GM12878 (cell line): ENCODE results near the gene RNF166. TPM values are rescaled to one million over a fixed set of nuclear protein-coding genes. Genes with fewer than 3 reads are reported as not detected.
"Not testable (repeated sequence)": the region's sequence is repeated elsewhere in the genome, so short reads cannot be mapped to it uniquely, and the experiment has no call there.

Experiments
- ATAC-seq: fragments of 200-7000 bp; cut with Tn5 transposase; 3 replicates; pipeline ENCODE4 v1.9.1; 2020; ENCODE audit warnings: mild to moderate bottlenecking, moderate library complexity
- BruUV-seq: library from RNA; stranded (reverse); fragments of 400-500 nt; replicated peaks from 2 replicates; lab custom pipeline; 2021; lab: Mats Ljungman, UMichigan
- CTCF ChIA-PET: fragments of 300-600 bp; sonication (Branson Sonifier 250); formaldehyde crosslinking; extraction: SDS; loops from one replicate; lab custom pipeline; 2021; ENCODE audit warnings: inconsistent platforms; lab: Yijun Ruan, JAX
- POLR2A ChIA-PET: fragments of 350-600 bp; formaldehyde crosslinking; extraction: SDS; loops from one replicate; lab custom pipeline; 2021; ENCODE audit warnings: inconsistent platforms; lab: Charles Lee
- RAD21 ChIA-PET: fragments of 300-600 bp; sonication (Branson Sonifier 250); formaldehyde crosslinking; loops from one replicate; lab custom pipeline; 2023; ENCODE audit warnings: antibody characterized with exemption; ENCODE audit not compliant: unreplicated experiment; lab: Charles Lee
- SMC1A ChIA-PET: fragments of 300-600 bp; sonication (Branson Sonifier 250); formaldehyde crosslinking; loops from one replicate; lab custom pipeline; 2023; ENCODE audit not compliant: unreplicated experiment, uncharacterized antibody; lab: Charles Lee
- DNase-seq: peaks from one replicate; pipeline ENCODE4 v3.0.0-alpha.2; 2011; ENCODE audit warnings: low read depth, low spot score
- FAIRE-seq: peaks from 3 replicates; lab custom pipeline; 2011; peaks lifted over from hg19 to GRCh38; lab: Jason Lieb, UNC
- H2AFZ ChIP-seq: 2 replicates; pipeline ENCODE4 v1.6.0; 2011; ENCODE audit warnings: low read depth, low read length, control low read depth; ENCODE audit not compliant: control insufficient read depth
- H3K27ac ChIP-seq: 2 replicates; pipeline ENCODE4 v1.5.1; 2011; ENCODE audit warnings: control low read depth; ENCODE audit not compliant: control insufficient read depth, insufficient read depth
- H3K27me3 ChIP-seq, 2 experiments: replicated peaks in 1 of 2; 2 replicates each; pipeline versions ENCODE4 v1.6.0 to v1.6.1; 2011; ENCODE audit warnings: low read length in 1 of 2; ENCODE audit not compliant: control insufficient read depth in 2 of 2, insufficient read depth in 2 of 2
- H3K36me3 ChIP-seq, 2 experiments: 2 replicates each; pipeline ENCODE4 v1.5.1; 2011; ENCODE audit warnings: low read length in 1 of 2; ENCODE audit not compliant: control insufficient read depth in 2 of 2, insufficient read depth in 2 of 2
- H3K4me1 ChIP-seq: 2 replicates; pipeline ENCODE4 v1.6.1; 2011; ENCODE audit warnings: mild to moderate bottlenecking, low read length, moderate library complexity, mixed read lengths; ENCODE audit not compliant: control insufficient read depth, insufficient read depth
- H3K4me2 ChIP-seq: 2 replicates; pipeline ENCODE4 v1.6.0; 2011; ENCODE audit warnings: control low read depth; ENCODE audit not compliant: control insufficient read depth, insufficient read depth
- H3K4me3 ChIP-seq: fragments of 200-600 bp; sonication (generic); 2 replicates; pipeline ENCODE4 v1.5.1; 2016
- H3K79me2 ChIP-seq: 2 replicates; pipeline ENCODE4 v1.6.0; 2011; ENCODE audit warnings: low read length; ENCODE audit not compliant: control insufficient read depth, insufficient read depth
- H3K9ac ChIP-seq: 2 replicates; pipeline ENCODE4 v1.8.0; 2011; ENCODE audit warnings: low read length, control low read depth, mixed read lengths; ENCODE audit not compliant: control insufficient read depth, insufficient read depth
- H3K9me3 ChIP-seq: replicated peaks from 3 replicates; pipeline ENCODE4 v1.5.1; 2011; ENCODE audit warnings: mild to moderate bottlenecking, low read length; ENCODE audit not compliant: control insufficient read depth, insufficient read depth
- H4K20me1 ChIP-seq: 2 replicates; pipeline ENCODE4 v1.6.0; 2011; ENCODE audit not compliant: control insufficient read depth, insufficient read depth
- EED ChIP-seq: sonication (generic); IDR thresholded peaks from 2 replicates; pipeline ENCODE4 v1.6.1; 2016; ENCODE audit warnings: antibody characterized with exemption, low read depth
- GATAD2B ChIP-seq: fragments of 450-650 bp; conservative IDR thresholded peaks from 2 replicates; pipeline ENCODE4 v1.6.1; 2017; ENCODE audit warnings: low read depth, mild to moderate bottlenecking, moderate library complexity
- HDAC2 ChIP-seq: fragments of 200-600 bp; sonication (generic); IDR thresholded peaks from 2 replicates; pipeline ENCODE4 v1.6.1; 2017
- IKZF2 ChIP-seq, 2 experiments: fragments of 450-650 bp; IDR thresholded peaks; 2 replicates each; pipeline ENCODE4 v1.6.1; 2017; ENCODE audit warnings: mild to moderate bottlenecking in 2 of 2, moderate library complexity in 2 of 2
- IRF5 ChIP-seq: fragments of 450-650 bp; IDR thresholded peaks from 2 replicates; pipeline ENCODE4 v1.6.1; 2017; ENCODE audit warnings: borderline replicate concordance
- MLLT1 ChIP-seq: fragments of 450-650 bp; IDR thresholded peaks from 2 replicates; pipeline ENCODE4 v1.6.1; 2016; ENCODE audit warnings: mild to moderate bottlenecking
- MTA3 ChIP-seq: IDR thresholded peaks from 2 replicates; pipeline ENCODE4 v1.6.1; 2012; ENCODE audit warnings: low read length, inconsistent platforms, borderline replicate concordance
- NR2F1 ChIP-seq: fragments of 450-650 bp; conservative IDR thresholded peaks from 2 replicates; pipeline ENCODE4 v1.6.1; 2017; ENCODE audit warnings: mild to moderate bottlenecking
- PAX8 ChIP-seq: fragments of 450-650 bp; IDR thresholded peaks from 2 replicates; pipeline ENCODE4 v1.6.1; 2017; ENCODE audit warnings: mild to moderate bottlenecking, moderate library complexity
- POLR2A ChIP-seq: IDR thresholded peaks from 2 replicates; pipeline ENCODE4 v1.6.1; 2011; ENCODE audit warnings: low read depth, mild to moderate bottlenecking, low read length
- RELB ChIP-seq: fragments of 450-650 bp; IDR thresholded peaks from 2 replicates; pipeline ENCODE4 v1.6.1; 2017; ENCODE audit warnings: low read depth, mild to moderate bottlenecking, moderate library complexity
- SMC3 ChIP-seq: IDR thresholded peaks from 2 replicates; pipeline ENCODE4 v1.6.1; 2011; ENCODE audit warnings: low read length, improper control_type of control experiment, borderline replicate concordance
- SPI1 ChIP-seq: IDR thresholded peaks from 2 replicates; pipeline ENCODE4 v1.6.1; 2011; ENCODE audit warnings: low read depth, mild to moderate bottlenecking, low read length, moderate library complexity, borderline replicate concordance; ENCODE audit not compliant: insufficient read depth
- TAF1 ChIP-seq: IDR thresholded peaks from 2 replicates; pipeline ENCODE4 v1.6.1; 2011; ENCODE audit warnings: mild to moderate bottlenecking, low read depth, low read length, borderline replicate concordance
- ZNF687 ChIP-seq: fragments of 450-650 bp; IDR thresholded peaks from 2 replicates; pipeline ENCODE4 v1.6.1; 2017; ENCODE audit warnings: mild to moderate bottlenecking, moderate library complexity
- WGBS: methylation state at CpG from one replicate; pipeline ENCODE4 v1.1.6; 2016; ENCODE audit warnings: low lambda C conversion rate; ENCODE audit not compliant: insufficient replicate concordance, insufficient coverage; ENCODE audit errors: missing lambda C conversion rate; 5-methylcytosine and 5-hydroxymethylcytosine counted together
- in situ Hi-C: fragments of 300-500 bp; cut with MboI; formaldehyde crosslinking; loops from 9 replicates; pipeline ENCODE4 v1.14.3; 2018; ENCODE audit warnings: mixed read lengths
- intact Hi-C: fragments of 100-400 bp; cut with micrococcal nuclease; formaldehyde crosslinking; loops from one replicate; pipeline ENCODE4 v1.14.2; 2022; ENCODE audit not compliant: unreplicated experiment
- polyA plus RNA-seq, 11 experiments: library from polyadenylated mRNA; depleted of rRNA in 4 of 11; unstranded in 6 of 11; stranded (reverse) in 5 of 11; fragments of >200 nt; fragmentation: Nextera tagmentation in 4 of 11; fragmentation: Illumina TruSeq in 1 of 11; extraction: Ambion mirVana in 4 of 11; extraction: Trizol in 1 of 11; gene quantifications; 1 replicate in 1 of 11; 2 replicates in 10 of 11; pipeline versions ENCODE4 v1.2.1 to v1.2.3, GENCODE V29; 2011 to 2016; ENCODE audit warnings: inconsistent platforms in 2 of 11, missing spikeins in 2 of 11, low read depth in 1 of 11
- total RNA-seq, 4 experiments: library from RNA; depleted of rRNA in 3 of 4; stranded (reverse); fragments of >200 nt in 3 of 4; fragmentation: Illumina TruSeq in 1 of 4; extraction: Trizol in 1 of 4; gene quantifications; 2 replicates each; pipeline versions ENCODE4 v1.2.1 to v1.2.3, GENCODE V29; 2013 to 2021

Gene RNF166
- total and polyA plus RNA-seq, 10 of the 15 experiments (the other 5 are each of a cell fraction or from before 2014, with no cell fraction given): 0.48 to 32.8 (median 12.1) TPM

GRCh38 chr16:88669980-88670379, 36.2 kb downstream of the RNF166 start (continued):
- no peak for TF ChIP-seq ZNF687
- no peak for TF ChIP-seq PAX8
- TF ChIP-seq TAF1: no peak
- TF ChIP-seq EED: no peak
- TF ChIP-seq GATAD2B: no peak
- TF ChIP-seq IKZF2 (IDR thresholded peaks at IDR 0.05): no peak
- TF ChIP-seq NR2F1: no peak
- TF ChIP-seq RELB: no peak
- TF ChIP-seq POLR2A: no peak
- no peak for TF ChIP-seq SPI1
- no peak for TF ChIP-seq MTA3
- TF ChIP-seq IRF5: no peak
- TF ChIP-seq MLLT1: no peak
- TF ChIP-seq SMC3: no peak
- TF ChIP-seq HDAC2: no peak

- FAIRE-seq: not testable (repeated sequence)
- CTCF ChIA-PET: interaction anchor here (1.0 to 3.6 kb wide), 2 partner anchors 12 to 36 kb away, joined by 3 to 23 read pairs; no protein-coding TSS in a partner anchor
These were observed 36.7 kb downstream of the RNF166 start for GRCh38 chr16:88669493-88669892.

More at GRCh38 chr16:88669493-88669892, 36.7 kb downstream of the RNF166 start:
- BruUV-seq, RAD21 ChIA-PET, in situ Hi-C loops, H3K9me3 ChIP-seq, H3K27ac ChIP-seq, H4K20me1 ChIP-seq, ATAC-seq, SMC1A ChIA-PET, H2AFZ ChIP-seq, H3K4me2 ChIP-seq, H3K27me3 ChIP-seq, H3K9ac ChIP-seq, H3K79me2 ChIP-seq, H3K4me3 ChIP-seq, H3K4me1 ChIP-seq, H3K36me3 ChIP-seq, intact Hi-C loops, DNase-seq: not testable (repeated sequence)
- 94% methylated on average over 8 of the region's 8 CpGs for WGBS
- POLR2A ChIA-PET: interaction anchor here (0.6 kb wide), 1 partner anchor 390 kb away, joined by 6 read pairs; no protein-coding TSS in a partner anchor
